Measurements from ENCODE around the gene PBX1. TPM values are rescaled to one million over a fixed set of nuclear protein-coding genes. Genes with fewer than 3 reads are reported as not detected.

Gene PBX1
- polyA plus RNA-seq, 1 donor (not counting 4 experiments of a cell fraction or from before 2014, with no cell fraction given), result 2.2 TPM

DNA sequence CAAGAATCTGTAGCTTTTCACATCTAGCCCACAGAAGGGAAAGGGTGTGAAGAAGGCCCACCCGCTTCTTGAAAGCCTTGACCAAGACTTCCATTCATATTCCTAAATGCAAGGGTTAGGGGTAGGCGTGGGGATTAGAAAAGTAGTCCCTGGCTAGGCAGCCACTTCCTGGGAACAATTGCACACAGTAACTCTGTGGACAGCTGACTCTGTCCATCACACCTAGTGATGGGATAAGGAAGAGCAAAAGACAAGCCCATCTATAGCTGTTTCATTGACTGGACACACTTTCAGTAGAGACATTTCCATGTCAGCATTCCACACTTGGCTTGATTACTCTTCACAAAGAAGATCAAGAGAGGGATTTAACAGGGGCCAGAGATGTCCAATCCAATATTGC, 294.2 kb downstream of the PBX1 start:
- Histone ChIP-seq H3K9me1 (ENCODE audit: control insufficient read depth, extremely low read depth, insufficient read depth, low read length) (no peaks in the 10 kb centered on the region), H3K4me3 (ENCODE audit: control insufficient read depth in 2 of 3, extremely low read depth in 1 of 3, insufficient read depth in 2 of 3, low read depth in 1 of 3, low read length in 3 of 3) (no peak overlapping the region), H3K36me3 (ENCODE audit: control insufficient read depth in 2 of 2, extremely low read depth in 1 of 2, insufficient read depth in 2 of 2, low read length in 2 of 2) (no peaks in the 10 kb centered on the region), H3K4me2 (ENCODE audit: control insufficient read depth, extremely low read depth, insufficient read depth, low read depth, low read length) (no peak overlapping the region), H4K20me1 (ENCODE audit: control insufficient read depth, extremely low read depth, insufficient read depth, low read length) (no peaks in the 10 kb centered on the region), H3K9me3 (ENCODE audit: control insufficient read depth, low read depth, low read length) (no peaks in the 10 kb centered on the region), H2AFZ (ENCODE audit: control insufficient read depth, low read length) (no peak overlapping the region), H3K27me3 (ENCODE audit: control insufficient read depth, extremely low read depth, insufficient read depth, low read length) (no peaks in the 10 kb centered on the region), H3K9ac (ENCODE audit: control insufficient read depth, extremely low read depth, insufficient read depth, low read length) (no peak overlapping the region), H3K27ac (ENCODE audit: control insufficient read depth, insufficient read depth, low read length) (no peak overlapping the region), H3K79me2 (ENCODE audit: control insufficient read depth, insufficient read depth, low read length) (no peaks in the 10 kb centered on the region), H3K4me1 (ENCODE audit: control insufficient read depth, extremely low read depth, insufficient read depth, low read length) (no peaks in the 10 kb centered on the region)
- no peak for FAIRE-seq
- dilution Hi-C loops (cut with MboI; ENCODE audit: extremely low pct_ligation_motif_present, low sequenced_read_pairs), result no loop called here
- TF ChIP-seq, protein P1, sequence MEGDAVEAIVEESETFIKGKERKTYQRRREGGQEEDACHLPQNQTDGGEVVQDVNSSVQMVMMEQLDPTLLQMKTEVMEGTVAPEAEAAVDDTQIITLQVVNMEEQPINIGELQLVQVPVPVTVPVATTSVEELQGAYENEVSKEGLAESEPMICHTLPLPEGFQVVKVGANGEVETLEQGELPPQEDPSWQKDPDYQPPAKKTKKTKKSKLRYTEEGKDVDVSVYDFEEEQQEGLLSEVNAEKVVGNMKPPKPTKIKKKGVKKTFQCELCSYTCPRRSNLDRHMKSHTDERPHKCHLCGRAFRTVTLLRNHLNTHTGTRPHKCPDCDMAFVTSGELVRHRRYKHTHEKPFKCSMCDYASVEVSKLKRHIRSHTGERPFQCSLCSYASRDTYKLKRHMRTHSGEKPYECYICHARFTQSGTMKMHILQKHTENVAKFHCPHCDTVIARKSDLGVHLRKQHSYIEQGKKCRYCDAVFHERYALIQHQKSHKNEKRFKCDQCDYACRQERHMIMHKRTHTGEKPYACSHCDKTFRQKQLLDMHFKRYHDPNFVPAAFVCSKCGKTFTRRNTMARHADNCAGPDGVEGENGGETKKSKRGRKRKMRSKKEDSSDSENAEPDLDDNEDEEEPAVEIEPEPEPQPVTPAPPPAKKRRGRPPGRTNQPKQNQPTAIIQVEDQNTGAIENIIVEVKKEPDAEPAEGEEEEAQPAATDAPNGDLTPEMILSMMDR (optimal IDR thresholded peaks at IDR 0.05 in 1 of 3, IDR thresholded peaks at IDR 0.05 in 1 of 3, conservative IDR thresholded peaks at IDR 0.05 in 1 of 3; ENCODE audit: extremely low read depth in 1 of 3, insufficient read depth in 2 of 3, low read length in 3 of 3), result no peak
- TF ChIP-seq EZH2 (IDR thresholded peaks at IDR 0.05; ENCODE audit: low read length), result no peak
- DNase-seq (ENCODE audit: low read depth, low spot score), result no peak

DNA sequence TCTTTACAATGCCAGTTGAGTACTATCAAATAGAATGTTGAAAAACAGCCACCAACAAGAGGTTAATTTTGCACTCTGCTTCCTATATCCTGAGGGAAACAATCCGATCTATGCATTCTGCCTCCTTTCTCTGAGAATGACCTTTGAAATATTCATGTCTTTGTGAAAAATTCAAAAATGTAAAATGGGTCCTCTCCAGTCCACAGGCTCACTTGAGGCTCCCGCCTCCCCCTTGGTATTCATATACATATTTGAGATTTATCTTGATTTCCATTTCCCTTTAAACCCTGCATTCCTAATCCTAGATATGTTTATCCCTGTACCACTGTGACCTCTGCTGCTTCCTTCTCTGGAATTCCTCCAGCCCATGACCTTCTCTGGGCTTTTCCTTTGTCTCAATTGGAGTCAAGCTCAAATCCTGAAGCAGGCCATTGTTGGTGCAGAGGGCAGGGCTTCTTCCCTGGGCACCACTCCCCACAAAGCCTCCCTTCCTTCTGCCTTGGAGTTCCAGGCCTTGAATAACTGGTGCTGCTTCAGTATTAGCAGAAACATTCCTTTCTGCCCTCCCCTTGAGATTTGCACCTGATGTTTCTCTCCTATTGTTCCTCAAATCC, 296.8 kb downstream of the PBX1 start:
- H3K9ac ChIP-seq (ENCODE audit: control insufficient read depth, extremely low read depth, insufficient read depth, low read length), result no peak overlapping the region
- H3K27ac ChIP-seq (ENCODE audit: control insufficient read depth, insufficient read depth, low read length), result no peak overlapping the region
- no peak for TF ChIP-seq EZH2 (IDR thresholded peaks at IDR 0.05; ENCODE audit: low read length)
- TF ChIP-seq, protein P1 (optimal IDR thresholded peaks at IDR 0.05 in 1 of 3, IDR thresholded peaks at IDR 0.05 in 1 of 3, conservative IDR thresholded peaks at IDR 0.05 in 1 of 3; ENCODE audit: extremely low read depth in 1 of 3, insufficient read depth in 2 of 3, low read length in 3 of 3), result no peak
- no peak for DNase-seq (ENCODE audit: low read depth, low spot score)
- no peaks in the 10 kb centered on the region for H3K9me1 ChIP-seq (ENCODE audit: control insufficient read depth, extremely low read depth, insufficient read depth, low read length)
- H3K36me3 ChIP-seq (ENCODE audit: control insufficient read depth in 2 of 2, extremely low read depth in 1 of 2, insufficient read depth in 2 of 2, low read length in 2 of 2), result no peaks in the 10 kb centered on the region
- FAIRE-seq, result no peak
- no peak overlapping the region for H3K4me2 ChIP-seq (ENCODE audit: control insufficient read depth, extremely low read depth, insufficient read depth, low read depth, low read length)
- H4K20me1 ChIP-seq (ENCODE audit: control insufficient read depth, extremely low read depth, insufficient read depth, low read length), result no peaks in the 10 kb centered on the region
- no peak overlapping the region for H2AFZ ChIP-seq (ENCODE audit: control insufficient read depth, low read length)
- H3K4me3 ChIP-seq (ENCODE audit: control insufficient read depth in 2 of 3, extremely low read depth in 1 of 3, insufficient read depth in 2 of 3, low read depth in 1 of 3, low read length in 3 of 3), result no peak overlapping the region
- no peaks in the 10 kb centered on the region for H3K4me1 ChIP-seq (ENCODE audit: control insufficient read depth, extremely low read depth, insufficient read depth, low read length)
- dilution Hi-C loops (cut with MboI; ENCODE audit: extremely low pct_ligation_motif_present, low sequenced_read_pairs), result no loop called here
- H3K9me3 ChIP-seq (ENCODE audit: control insufficient read depth, low read depth, low read length), result no peaks in the 10 kb centered on the region
- H3K79me2 ChIP-seq (ENCODE audit: control insufficient read depth, insufficient read depth, low read length), result no peaks in the 10 kb centered on the region
- H3K27me3 ChIP-seq (ENCODE audit: control insufficient read depth, extremely low read depth, insufficient read depth, low read length), result no peaks in the 10 kb centered on the region
